HK-2 (cell line): Measurements from ENCODE around the gene PASK.
A peak's percentile ranks its signal among the peaks of the same experiment; 100 is the strongest.

ENCODE experiments used
- DNase-seq: peaks from one replicate; pipeline ENCODE4 v3.0.0-alpha.2; 2018; ENCODE audit not compliant: unreplicated experiment

Gene PASK

DNA sequence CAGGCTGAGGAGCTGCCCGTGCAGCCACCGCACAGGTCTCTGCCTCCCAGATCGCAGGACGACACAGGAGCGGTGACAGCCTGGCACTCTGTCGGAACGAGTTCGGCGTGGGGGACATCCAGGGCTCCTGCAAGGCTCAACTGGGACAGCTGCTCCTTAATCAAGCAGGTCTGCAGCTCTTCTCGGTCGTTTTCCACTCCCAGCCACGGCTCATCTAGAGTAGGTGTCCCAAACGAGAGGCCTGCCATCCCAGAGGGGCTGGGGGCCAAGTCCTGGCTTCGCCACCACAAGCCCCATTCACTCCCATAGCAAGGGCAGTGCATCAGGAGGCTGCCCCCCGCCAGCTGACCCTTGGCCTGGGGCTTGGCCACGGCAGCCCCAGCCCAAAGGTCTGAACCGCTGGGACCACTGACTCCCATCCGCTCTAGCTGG lies 22.5 kb downstream of the PASK start:
- no peak for DNase-seq

DNA sequence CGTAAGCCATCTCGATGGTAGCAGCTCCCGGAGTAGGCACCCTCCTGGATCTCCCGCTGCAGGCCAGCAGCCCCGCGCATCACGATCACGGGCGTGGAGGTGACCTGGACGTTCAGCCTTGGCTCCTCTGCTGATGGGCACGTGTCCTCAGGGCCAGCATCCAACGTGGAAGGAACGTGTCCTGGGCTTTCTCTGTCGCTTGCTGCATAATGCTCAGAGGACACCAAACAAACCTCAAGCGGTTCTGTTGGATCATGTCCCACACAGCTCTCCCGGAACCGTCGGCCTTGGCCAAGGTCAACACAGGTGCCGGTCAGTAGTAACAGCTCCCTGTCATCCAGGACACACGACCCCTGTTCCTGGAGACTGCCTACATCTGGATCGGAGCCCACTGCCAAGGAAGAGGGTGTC lies 23.1 kb downstream of the PASK start:
- no peak for DNase-seq

GRCh38 chr2:241125626-241126025 lies 23.6 kb downstream of the PASK start:
- DNase-seq = no peak

GRCh38 chr2:241123816-241124536 lies 25.3 kb downstream of the PASK start:
- peak; percentile 14 for DNase-seq

- no peak for DNase-seq
Observed at GRCh38 chr2:241122376-241123002, 26.8 kb downstream of the PASK start.

DNA sequence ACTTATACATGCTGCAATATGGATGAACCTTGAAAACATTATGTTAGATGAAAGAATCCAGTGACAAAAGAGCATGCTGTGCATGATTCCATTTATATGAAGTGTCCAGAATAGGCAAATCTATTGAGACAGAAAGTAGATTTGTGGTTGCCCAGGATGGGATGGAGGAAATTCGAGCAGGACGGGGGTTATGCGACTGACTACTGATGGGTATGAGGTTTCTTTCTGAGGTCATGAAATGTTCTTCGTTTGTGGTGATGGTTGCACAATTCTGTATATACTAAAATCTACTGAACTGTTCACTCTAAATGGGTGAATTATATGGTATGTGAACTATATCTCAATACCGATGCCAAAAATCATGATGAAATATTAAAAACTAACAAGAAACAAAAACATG lies 28.3 kb downstream of the PASK start:
- no peak for DNase-seq

GRCh38 chr2:241120440-241120839 lies 28.8 kb downstream of the PASK start:
- no peak for DNase-seq

DNA sequence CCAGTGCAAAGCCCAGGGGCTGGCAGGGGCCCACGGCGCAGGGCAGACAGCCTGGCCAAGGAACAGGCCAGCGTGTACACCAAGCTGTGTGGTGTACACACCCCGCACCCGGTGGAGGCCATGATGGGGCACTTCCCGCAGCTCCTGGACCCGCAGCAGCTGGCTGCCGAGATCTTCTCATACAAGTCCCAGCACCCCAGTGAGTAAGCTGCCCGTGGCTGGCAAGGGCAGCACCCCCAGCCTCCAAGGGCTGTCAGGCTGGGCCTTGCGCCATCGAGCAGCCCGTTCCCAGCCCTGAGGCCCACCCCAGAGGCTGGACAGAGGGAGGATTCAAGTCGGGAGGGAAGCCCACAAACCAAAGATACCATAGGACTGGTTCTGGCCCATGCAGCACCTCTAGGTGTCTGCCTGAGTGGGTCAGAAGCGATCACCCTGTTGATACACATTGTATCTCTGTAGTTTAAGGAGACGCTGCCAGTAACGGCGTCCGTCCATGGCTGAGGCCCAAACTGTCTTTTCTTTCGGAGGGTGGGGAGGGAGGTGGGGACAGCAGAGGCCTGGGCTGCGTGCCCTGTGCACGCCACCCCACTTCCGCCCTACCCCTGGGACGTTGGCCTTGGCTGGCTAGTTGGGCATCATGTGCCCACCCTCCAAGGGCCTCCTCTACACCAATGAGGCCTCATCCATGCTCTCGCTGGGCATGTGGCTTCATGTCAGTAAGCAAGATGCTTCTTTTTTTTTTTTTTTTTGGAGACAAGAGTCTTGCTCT lies 30.4 kb downstream of the PASK start:
- DNase-seq = no peak

DNA sequence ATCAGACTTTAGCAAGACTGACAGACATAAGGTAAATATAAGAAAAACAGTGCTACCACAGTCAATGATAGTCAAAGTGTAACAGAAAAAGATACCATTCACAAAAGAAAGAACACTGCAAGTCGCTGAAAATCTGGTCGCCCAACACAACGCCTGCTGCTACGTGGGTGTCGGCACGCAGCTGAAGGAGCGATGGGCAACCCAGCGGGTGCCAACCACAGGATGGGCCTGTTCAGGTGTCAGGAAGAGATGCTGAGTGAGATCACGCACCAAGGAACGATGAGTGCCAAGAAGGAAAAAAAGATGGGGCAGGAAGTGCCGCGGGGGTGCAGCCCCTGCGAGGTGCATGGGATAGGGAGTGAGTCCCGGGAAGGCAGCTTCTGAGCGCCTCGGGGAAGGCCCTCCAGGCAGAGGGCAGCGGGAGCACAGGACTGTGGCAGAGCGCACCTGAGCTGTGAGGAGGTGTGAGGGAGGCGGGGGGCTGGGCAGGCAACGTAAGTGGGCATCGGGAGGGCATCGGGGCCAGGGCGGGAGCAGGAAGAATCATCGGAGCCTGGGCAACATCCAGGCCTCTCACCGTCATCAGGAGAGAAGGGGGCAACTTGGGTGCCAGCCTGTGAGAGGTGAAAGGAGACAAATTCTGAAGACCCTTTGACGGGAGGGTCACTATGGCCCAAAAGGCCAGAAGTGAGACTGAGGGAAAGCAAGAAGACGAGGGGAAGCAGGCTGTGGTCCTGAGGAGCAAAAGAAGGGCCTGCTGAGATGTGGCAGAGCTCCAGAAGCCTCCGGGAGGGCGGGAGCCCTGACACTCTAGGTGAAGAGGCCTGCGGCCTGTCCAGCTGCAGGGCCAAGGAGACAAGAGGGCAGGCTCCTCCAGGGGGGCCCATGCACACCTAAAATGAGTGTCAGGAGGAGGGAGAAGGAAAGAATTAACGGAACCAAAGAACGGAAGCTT lies 32.4 kb downstream of the PASK start:
- no peak for DNase-seq

GRCh38 chr2:241115361-241115760 lies 33.9 kb downstream of the PASK start:
- DNase-seq = no peak

- no peak for DNase-seq
Observed at GRCh38 chr2:241114836-241115235, 34.4 kb downstream of the PASK start.

DNA sequence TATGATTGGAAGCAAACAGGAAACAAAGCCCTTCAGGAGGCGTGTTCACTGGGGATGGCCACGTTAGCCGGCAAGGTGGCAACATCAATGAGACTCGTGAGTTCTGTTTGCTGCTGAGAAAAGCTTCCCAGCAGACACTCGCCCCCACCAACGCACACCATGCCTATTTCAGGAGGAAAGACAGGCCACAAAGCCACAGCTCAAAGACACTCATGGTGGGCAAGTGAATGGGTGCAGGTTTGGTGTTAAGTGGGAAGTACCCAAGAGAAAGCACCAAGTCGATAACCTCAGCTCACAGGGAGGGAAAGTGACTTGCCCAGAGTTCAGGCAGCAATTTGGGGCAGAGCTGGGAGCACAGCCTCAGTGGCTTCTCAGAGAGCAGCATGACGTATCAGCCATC lies 36.7 kb downstream of the PASK start:
- DNase-seq = no peak

DNA sequence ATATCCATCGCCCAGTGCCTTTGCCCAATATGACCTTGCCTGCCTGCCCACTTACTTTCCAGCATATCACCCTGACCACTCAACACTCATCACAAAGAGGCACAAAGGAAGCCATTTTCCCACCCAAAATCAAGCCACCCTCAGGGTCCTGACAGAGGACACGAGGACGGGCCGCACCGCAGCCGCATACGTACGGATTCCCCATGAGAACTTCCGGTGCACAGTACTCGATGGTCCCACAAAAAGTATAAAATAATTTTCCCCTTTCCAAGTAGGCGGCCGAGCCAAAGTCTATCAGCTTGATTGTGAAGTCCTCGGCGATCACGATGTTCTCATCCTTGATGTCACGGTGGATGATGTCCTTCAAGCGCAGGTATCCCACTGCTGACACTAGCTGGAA lies 37.2 kb downstream of the PASK start:
- DNase-seq = no peak

DNA sequence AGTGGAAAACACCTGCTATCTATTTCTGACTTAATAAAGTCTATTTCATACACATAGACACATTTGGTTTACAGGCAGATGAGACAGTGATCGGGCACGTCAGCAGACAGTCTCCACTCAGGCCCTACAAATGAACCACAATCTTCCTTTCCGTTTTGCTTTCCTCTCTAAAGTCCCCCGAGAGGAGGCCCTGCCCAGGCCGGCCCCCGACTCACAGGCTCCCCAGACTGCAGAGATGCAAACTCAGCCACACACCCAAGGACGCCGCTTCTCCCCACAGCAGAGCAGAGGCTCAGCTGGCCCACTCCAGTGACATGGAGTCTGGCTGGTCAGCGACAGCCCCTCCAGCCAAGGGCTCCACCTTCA lies 37.8 kb downstream of the PASK start:
- DNase-seq = no peak

DNA sequence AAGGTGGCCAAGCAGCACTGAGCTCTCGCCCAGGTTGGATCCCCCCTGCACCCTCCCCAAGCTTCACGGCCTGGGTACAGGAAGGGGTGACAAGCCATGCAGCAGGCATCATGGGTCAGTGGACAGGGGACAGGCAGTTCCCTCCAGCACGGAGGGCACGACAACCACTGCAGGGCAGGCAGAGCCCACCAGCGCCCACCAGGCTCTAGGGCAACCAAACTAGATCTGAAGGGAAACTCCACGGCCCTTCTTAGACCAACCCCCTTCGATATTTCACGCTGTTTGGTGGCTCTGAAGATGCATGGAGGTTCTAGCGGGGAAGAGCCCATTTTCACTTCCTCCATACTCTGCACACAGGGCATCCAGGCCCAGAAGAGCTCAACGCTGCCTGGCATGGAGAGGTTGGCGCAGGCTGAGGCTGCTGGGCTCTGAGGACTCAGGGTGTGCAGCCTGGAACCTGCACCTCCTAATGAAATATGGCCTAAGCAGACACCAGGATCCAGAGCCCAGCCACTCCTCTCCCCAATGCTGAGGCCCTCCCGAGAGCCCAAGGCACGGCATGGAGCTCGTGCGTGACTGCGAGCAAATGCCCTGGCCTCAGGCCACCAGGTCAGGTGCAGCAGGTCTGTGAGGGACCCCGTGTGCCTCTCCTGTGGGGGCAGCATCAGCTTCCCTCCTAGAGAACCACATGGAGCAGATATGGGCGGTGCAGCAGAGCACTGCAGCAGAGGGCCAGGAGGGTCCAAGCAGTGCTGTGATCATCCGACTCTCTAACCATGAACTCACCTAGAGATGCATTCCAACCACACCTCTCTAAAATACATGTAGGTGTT lies 38.4 kb downstream of the PASK start:
- DNase-seq = no peak

- DNase-seq = no peak
Observed at GRCh38 chr2:241110089-241110606, 39.1 kb downstream of the PASK start.

DNA sequence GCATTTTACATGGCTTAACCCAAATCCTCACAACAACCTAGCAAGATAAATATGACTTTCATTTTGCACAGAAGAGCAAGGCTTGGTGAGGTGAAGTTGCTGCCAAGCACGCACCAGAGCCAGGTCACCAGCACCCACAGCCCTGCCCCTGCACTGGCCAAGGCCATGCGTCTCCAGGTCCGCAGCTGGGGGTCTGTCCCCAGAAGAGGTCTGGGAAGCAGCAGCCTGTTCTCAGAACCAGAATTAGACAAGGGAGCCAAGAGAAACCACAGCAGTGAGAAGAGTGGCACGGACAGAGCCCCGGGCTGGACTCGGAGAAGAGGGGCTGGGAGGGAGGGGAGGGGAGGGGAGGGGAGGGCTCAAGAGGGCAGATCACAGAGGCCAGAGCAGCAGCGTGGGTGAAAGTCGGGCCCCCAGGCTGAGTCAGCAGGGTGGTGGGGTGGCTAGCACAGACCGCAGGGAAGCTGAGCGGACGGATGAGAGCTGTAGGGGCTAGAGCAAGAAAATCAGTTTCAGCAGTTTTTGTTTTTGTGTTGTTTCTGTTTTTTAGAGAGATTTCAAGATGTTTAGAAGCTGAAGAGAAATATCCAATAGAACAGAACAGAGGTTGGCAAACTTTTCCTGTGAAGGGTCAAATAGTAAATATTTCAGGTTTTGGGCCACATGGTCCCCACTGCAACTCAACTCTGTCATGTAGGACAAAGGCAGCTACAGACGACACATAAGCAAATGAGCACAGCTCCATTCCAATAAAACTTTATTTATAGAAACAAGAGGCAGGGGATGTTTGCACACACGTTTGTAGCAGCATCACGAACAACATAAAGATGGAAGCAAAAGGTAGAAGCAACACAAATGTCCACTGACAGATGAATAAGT lies 39.8 kb downstream of the PASK start:
- DNase-seq = no peak

DNA sequence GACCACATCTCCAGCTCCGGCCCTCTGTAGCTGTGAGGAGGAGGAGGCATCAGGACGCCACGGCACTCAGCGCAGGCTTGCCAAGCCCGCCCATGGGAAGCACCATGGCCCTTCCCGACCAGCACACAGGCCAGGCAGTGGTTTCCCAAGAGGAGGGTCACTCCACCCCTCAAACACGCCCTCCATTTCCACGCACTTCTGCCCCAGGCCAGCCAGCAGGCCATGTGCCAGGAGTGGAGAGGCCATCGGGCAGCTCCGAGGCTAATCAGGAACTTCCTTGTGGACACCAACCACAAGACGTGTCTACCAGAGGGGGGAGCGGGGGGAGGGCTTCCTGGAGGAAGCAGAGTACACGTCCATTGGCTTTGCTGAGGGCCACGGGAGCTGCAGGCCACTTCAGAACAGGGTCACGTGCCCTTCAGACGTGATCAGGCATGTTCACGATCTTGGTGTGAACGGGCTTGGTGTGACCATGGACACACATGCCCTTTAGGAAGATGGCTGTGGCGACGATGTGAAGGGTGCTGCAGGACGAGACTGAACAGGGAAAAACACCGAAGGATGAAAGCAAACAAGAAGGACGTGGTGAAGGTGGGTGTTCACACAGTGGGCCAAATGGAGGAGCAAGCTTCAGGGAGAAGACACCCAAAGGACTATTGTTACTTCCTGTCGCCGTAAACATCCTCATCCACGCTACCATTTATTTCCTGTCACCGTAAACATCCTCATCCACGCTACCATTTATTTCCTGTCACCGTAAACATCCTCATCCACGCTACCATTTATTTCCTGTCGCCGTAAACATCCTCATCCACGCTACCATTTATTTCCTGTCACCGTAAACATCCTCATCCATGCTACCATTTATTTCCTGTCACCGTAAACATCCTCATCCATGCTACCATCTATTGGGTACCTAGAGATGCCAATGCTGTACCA lies 40.7 kb downstream of the PASK start:
- DNase-seq = no peak
